GM12874 (cell line): ENCODE data around the gene CDCA8.

Experiments
- CTCF ChIP-seq: IDR thresholded peaks from 2 replicates; pipeline ENCODE4 v1.5.1; 2011; ENCODE audit warnings: low read depth, mild to moderate bottlenecking, control low read depth, low read length, moderate library complexity; ENCODE audit not compliant: insufficient read depth

The CDCA8 gene

GRCh38 chr1:37718901-37719571 lies 26.7 kb downstream of the CDCA8 start:
- no peak for TF ChIP-seq CTCF

DNA sequence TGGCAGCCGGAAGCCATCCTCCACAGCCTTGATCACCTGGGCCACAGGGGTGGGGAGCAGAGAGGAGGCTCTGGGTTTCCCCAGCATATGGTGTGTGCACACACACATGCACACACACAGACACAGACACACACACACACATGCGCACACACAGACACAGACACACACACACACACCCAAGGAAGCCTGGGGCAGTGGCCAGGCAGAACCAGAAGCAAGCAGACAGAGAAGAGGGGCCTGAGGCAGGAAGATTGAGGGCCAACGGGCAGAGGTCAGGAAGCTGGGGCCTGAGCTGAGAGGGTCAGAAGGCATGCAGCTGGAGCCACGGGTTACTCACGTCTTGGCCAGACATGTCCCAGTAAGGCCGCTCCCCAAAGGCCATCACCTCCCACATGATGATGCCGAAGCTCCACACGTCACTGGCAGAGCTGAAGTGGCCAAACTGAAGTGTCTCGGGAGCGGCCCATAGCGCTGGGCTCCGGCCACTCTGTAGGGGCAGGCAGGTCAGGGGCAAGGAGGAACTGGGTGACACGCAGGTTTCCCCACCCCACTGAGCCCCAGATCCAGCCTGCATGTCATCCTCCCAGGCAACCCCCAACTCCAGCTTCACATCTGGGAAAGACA lies 27.4 kb downstream of the CDCA8 start:
- TF ChIP-seq CTCF, result no peak

DNA sequence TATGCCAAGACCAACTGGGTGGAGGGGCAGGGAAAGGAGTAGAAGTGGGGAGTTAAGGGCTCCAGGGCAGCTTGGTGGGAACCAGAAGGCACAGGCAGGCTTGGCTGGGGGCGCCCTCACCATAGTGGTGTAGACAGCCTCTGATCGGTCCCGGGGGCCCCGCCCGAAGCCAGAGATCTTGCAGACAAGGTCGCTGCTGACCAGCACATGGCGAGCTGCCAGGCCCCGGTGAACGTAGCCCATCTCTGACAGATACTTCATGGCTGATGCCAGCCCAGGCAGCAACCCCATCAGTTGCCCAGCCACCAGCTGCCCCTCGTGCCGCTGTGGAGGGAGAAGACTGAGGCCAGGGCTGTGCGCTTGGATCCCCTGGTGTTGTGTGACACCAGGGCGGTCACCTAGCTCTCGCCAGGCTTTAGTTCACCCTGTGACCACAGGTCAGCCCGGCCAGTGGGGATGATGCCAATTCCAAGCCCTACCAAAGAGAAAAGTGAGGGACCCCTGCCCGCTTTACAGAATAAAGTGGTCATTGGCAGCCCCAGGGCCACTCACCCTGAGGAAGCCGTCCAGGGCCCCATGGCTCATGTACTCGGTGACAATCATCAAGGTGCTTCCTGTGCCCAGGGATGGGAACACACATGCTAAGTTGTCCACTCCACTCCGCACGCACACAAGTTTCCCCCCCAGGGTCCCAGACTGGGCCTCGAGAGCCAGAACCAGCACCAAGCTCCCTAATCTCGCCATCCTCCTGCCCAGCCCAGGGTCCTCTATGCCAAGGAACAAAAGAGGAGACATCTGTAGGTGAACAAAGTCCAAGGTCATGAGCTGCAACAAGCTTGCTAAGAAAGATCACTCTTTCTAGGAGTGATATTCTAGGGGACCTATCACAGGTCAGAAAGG lies 28.2 kb downstream of the CDCA8 start:
- no peak for TF ChIP-seq CTCF

DNA sequence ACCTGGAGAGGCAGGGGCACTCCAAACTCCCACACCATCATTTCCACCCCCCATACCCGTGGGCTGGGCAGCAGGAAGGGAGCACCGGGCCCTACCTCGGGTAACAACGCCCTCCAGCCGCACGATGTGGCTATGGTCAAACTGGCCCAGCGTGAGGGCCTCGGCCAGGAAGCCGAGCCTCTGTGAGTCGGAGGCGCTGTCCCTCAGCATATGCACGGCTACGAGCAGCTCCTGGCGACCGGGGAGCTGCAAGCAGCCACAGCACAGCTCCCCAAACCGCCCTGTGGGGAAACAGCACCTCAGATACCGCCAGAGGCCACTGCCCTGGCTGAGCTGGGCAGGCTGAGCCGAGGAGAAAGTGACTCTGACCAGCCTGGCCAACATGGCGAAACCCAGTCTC lies 29.2 kb downstream of the CDCA8 start:
- TF ChIP-seq CTCF, result no peak

GRCh38 chr1:37722181-37723071 lies 30.1 kb downstream of the CDCA8 start:
- no peak for TF ChIP-seq CTCF

DNA sequence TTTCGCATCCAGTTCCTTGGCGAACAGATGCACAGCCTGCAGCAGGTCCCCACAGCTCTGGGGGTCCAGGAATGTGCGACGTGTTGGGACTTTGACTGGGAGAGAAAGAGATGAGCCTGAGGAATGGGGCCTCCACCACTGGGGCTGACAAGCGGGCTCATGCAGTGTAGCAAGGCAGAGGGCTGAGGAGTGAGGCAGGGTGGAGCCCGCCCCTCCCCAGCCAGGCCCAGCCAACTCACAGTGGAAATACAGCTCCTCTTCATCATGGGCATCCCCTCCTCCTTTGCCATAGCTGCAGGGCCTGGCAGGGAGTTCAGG lies 30.7 kb downstream of the CDCA8 start:
- TF ChIP-seq CTCF, result no peak
